K562 (cell line): ENCODE data around the gene ITPRID2. TPM values are rescaled to one million over a fixed set of nuclear protein-coding genes. Genes with fewer than 3 reads are reported as not detected.

Experiments used
- ATAC-seq: fragments of 200-7000 bp; cut with Tn5 transposase; 3 replicates; pipeline ENCODE4 v1.9.1; 2020; ENCODE audit warnings: moderate library complexity
- BruUV-seq: library from RNA; stranded (reverse); fragments of 400-500 nt; replicated peaks from 2 replicates; lab custom pipeline; 2021; lab: Mats Ljungman, UMichigan
- CTCF ChIA-PET: fragments of 300-600 bp; formaldehyde crosslinking; extraction: SDS; loops from one replicate; lab custom pipeline; 2021; ENCODE audit warnings: low intra/inter-chr PET ratio; lab: Yijun Ruan, JAX
- POLR2A ChIA-PET: fragments of 300-600, 350-650 bp; sonication (Branson Sonifier 250); formaldehyde crosslinking; extraction: SDS; loops from one replicate; lab custom pipeline; 2021; ENCODE audit warnings: antibody characterized with exemption, inconsistent platforms; lab: Yijun Ruan, JAX
- DNase-seq, 4 experiments: peaks; one replicate each; pipeline versions ENCODE4 v3.0.0 to v3.0.0-alpha.2; 2011 to 2018; ENCODE audit warnings: low spot score in 3 of 4, mixed read lengths in 3 of 4; ENCODE audit errors: extremely low read depth in 1 of 4
- FAIRE-seq: peaks from 2 replicates; lab custom pipeline; 2011; peaks lifted over from hg19 to GRCh38; lab: Jason Lieb, UNC
- H2AFZ ChIP-seq: 2 replicates; pipeline ENCODE4 v1.6.0; 2011; ENCODE audit warnings: low read depth, low read length, control low read depth, inconsistent platforms
- H3K27ac ChIP-seq: fragments of 200-600 bp; 3 replicates; pipeline ENCODE4 v1.8.0; 2011; ENCODE audit warnings: low read depth, mild to moderate bottlenecking, control low read depth, inconsistent platforms, low read length, moderate library complexity, mixed read lengths; ENCODE audit errors: extremely low read depth
- H3K27me3 ChIP-seq, 2 experiments: fragments of 300-600 bp in 1 of 2; 2 replicates in 1 of 2; 3 replicates in 1 of 2; pipeline versions ENCODE4 v1.6.0 to v1.8.0; 2011; ENCODE audit warnings: inconsistent platforms in 2 of 2, low read length in 2 of 2, mild to moderate bottlenecking in 1 of 2, mixed read lengths in 1 of 2, moderate library complexity in 1 of 2; ENCODE audit not compliant: control insufficient read depth in 2 of 2, insufficient read depth in 2 of 2
- H3K36me3 ChIP-seq: fragments of 300-600 bp; 3 replicates; pipeline ENCODE4 v1.8.0; 2011; ENCODE audit warnings: mild to moderate bottlenecking, low read length, inconsistent platforms; ENCODE audit not compliant: control insufficient read depth, insufficient read depth
- H3K4me1 ChIP-seq, 2 experiments: fragments of 200-600 bp in 1 of 2; replicated peaks in 1 of 2; 2 replicates in 1 of 2; 3 replicates in 1 of 2; pipeline versions ENCODE4 v1.5.1 to v1.8.0; 2011; ENCODE audit warnings: inconsistent platforms in 2 of 2, low read length in 2 of 2, mild to moderate bottlenecking in 1 of 2, mixed read lengths in 1 of 2, moderate library complexity in 1 of 2; ENCODE audit not compliant: control insufficient read depth in 2 of 2, insufficient read depth in 2 of 2
- H3K4me2 ChIP-seq: 2 replicates; pipeline ENCODE4 v1.6.1; 2011; ENCODE audit warnings: low read length, control low read depth, inconsistent platforms, mixed read lengths; ENCODE audit not compliant: insufficient read depth
- H3K4me3 ChIP-seq: fragments of 200-600 bp; sonication (generic), shearing (Covaris generic); 2 replicates; pipeline ENCODE4 v1.5.1; 2016; ENCODE audit warnings: control low read depth, inconsistent platforms
- H3K79me2 ChIP-seq: fragments of 200-600 bp; 3 replicates; pipeline ENCODE4 v1.8.0; 2011; ENCODE audit warnings: low read length, inconsistent platforms; ENCODE audit not compliant: control insufficient read depth, insufficient read depth
- H3K9ac ChIP-seq, 2 experiments: 2 replicates each; pipeline versions ENCODE4 v1.6.0 to v1.6.1; 2011; ENCODE audit warnings: low read depth in 2 of 2, low read length in 2 of 2, control low read depth in 1 of 2, inconsistent platforms in 1 of 2, mild to moderate bottlenecking in 1 of 2, mixed read lengths in 1 of 2; ENCODE audit not compliant: insufficient read depth in 1 of 2
- H3K9me1 ChIP-seq: one replicate; pipeline ENCODE4 v1.6.0; 2011; ENCODE audit warnings: inconsistent platforms, mild to moderate bottlenecking, low read length, moderate library complexity; ENCODE audit not compliant: control insufficient read depth, insufficient read depth
- H3K9me3 ChIP-seq: replicated peaks from 2 replicates; pipeline ENCODE4 v1.5.1; 2011; ENCODE audit warnings: low read depth, low read length, inconsistent platforms; ENCODE audit not compliant: control insufficient read depth, insufficient read depth
- H4K20me1 ChIP-seq: replicated peaks from 2 replicates; pipeline ENCODE4 v1.6.1; 2011; ENCODE audit warnings: low read length, inconsistent platforms, mixed read lengths; ENCODE audit not compliant: control insufficient read depth, insufficient read depth
- CEBPB ChIP-seq: fragments of 450-650 bp; IDR thresholded peaks from 2 replicates; pipeline ENCODE4 v1.6.1; 2016; ENCODE audit warnings: missing genetic modification characterization, missing compliant biosample characterization
- HINFP ChIP-seq: fragments of 450-650 bp; conservative IDR thresholded peaks from 2 replicates; pipeline ENCODE4 v1.6.1; 2016; ENCODE audit warnings: missing genetic modification characterization, low read depth, mild to moderate bottlenecking, control low read depth, missing compliant biosample characterization
- PHF8 ChIP-seq: fragments of 200-600 bp; sonication (generic); IDR thresholded peaks from 2 replicates; pipeline ENCODE4 v1.6.1; 2012; ENCODE audit warnings: mixed run types, mild to moderate bottlenecking, inconsistent platforms, low read length, moderate library complexity, borderline replicate concordance
- ZNF511 ChIP-seq: sonication (generic); formaldehyde crosslinking; IDR thresholded peaks from 2 replicates; pipeline ENCODE4 v1.8.0; 2022; ENCODE audit warnings: mild to moderate bottlenecking, missing genetic modification reagents
- ZNF780A ChIP-seq: fragments of 250-450 bp; sonication (Bioruptor Pico); IDR thresholded peaks from 2 replicates; pipeline ENCODE4 v1.5.0; 2021; ENCODE audit warnings: mild to moderate bottlenecking
- WGBS: fragments of 100-300 bp; shearing (Covaris generic); methylation state at CpG from one replicate; pipeline ENCODE4 v1.1.6; 2016; ENCODE audit warnings: low coverage, mixed read lengths; ENCODE audit not compliant: insufficient coverage; ENCODE audit errors: missing lambda C conversion rate; 5-methylcytosine and 5-hydroxymethylcytosine counted together
- in situ Hi-C: fragments of 300-500 bp; cut with MboI; formaldehyde crosslinking; loops from 4 replicates; pipeline ENCODE4 v1.15.0; 2018; ENCODE audit warnings: inconsistent platforms, mixed read lengths
- intact Hi-C: fragments of 100-400 bp; cut with micrococcal nuclease; formaldehyde crosslinking; loops from 2 replicates; pipeline ENCODE4 v1.14.2; 2022
- polyA plus RNA-seq, 8 experiments: library from polyadenylated mRNA; depleted of rRNA in 4 of 8; stranded (reverse) in 5 of 8; unstranded in 3 of 8; fragments of >200 nt; fragmentation: Nextera tagmentation in 2 of 8; fragmentation: Illumina TruSeq in 1 of 8; extraction: Ambion mirVana in 2 of 8; extraction: Trizol in 1 of 8; gene quantifications; 2 replicates each; pipeline versions ENCODE4 v1.2.1 to v1.2.3, GENCODE V29; 2011 to 2014; ENCODE audit warnings: inconsistent platforms in 1 of 8, missing spikeins in 1 of 8
- total RNA-seq, 7 experiments: library from RNA; depleted of rRNA in 6 of 7; stranded (reverse); fragments of >200 nt in 6 of 7; fragmentation: Illumina TruSeq in 2 of 7; extraction: Trizol in 2 of 7; gene quantifications; 2 replicates each; pipeline versions ENCODE4 v1.2.1 to v1.2.3, GENCODE V29; 2011 to 2021; ENCODE audit warnings: low replicate concordance in 1 of 7

The ITPRID2 gene
- total and polyA plus RNA-seq, 9 of the 15 experiments (the other 6 are each of a cell fraction or from before 2014, with no cell fraction given), result 18.5 to 77.8 (median 52.0) TPM

- FAIRE-seq, result no peak
- Histone ChIP-seq H3K4me2 (no peak overlapping the region), H3K79me2 (peaks cover 4% of the 10 kb centered on the region; the same call in 2 of the 3 replicates), H3K9ac (no peak overlapping the region), H3K27ac (no peak overlapping the region), H3K4me1 (no peaks in the 10 kb centered on the region), H3K36me3 (peaks cover 89% of the 10 kb centered on the region), H3K4me3 (no peak overlapping the region), H3K27me3 (no peaks in the 10 kb centered on the region), H2AFZ (no peak overlapping the region), H4K20me1 (no peaks in the 10 kb centered on the region), H3K9me3 (no peaks in the 10 kb centered on the region), H3K9me1 (no peaks in the 10 kb centered on the region)
- no peak for TF ChIP-seq PHF8
- no peak for TF ChIP-seq ZNF511 (CRISPR knock-in tag)
- TF ChIP-seq CEBPB (tag), result peak; percentile 30; the same call in 1 of the 2 replicates
- no peak for TF ChIP-seq ZNF780A (CRISPR knock-in tag)
- TF ChIP-seq HINFP (tag), result no peak
- no peak for ATAC-seq
- in situ Hi-C loops (no loop called here), intact Hi-C loops (no loop called here)
- CTCF ChIA-PET, result no interaction called here
- DNase-seq, result no peak
- POLR2A ChIA-PET, result no interaction called here
- BruUV-seq, result TSS peak; percentile 6
- WGBS, result 87% methylated on average over 5 of the region's 5 CpGs
Observed at GRCh38 chr2:181918188-181918587, 26.7 kb downstream of the ITPRID2 start.
